Peyer's patch (tissue), 4 donors: Measurements from ENCODE around the gene ABCC4.

Experiments
- CTCF ChIP-seq, 6 experiments: fragments of 450-650 bp in 4 of 6; fragments of 200-600 bp in 2 of 6; sonication (generic) in 1 of 6; IDR thresholded peaks; one replicate each; pipeline ENCODE4 v1.5.1; 2017 to 2019; ENCODE audit warnings: antibody characterized with exemption in 6 of 6, mild to moderate bottlenecking in 3 of 6, moderate library complexity in 1 of 6
- POLR2A ChIP-seq, 2 donors: fragments of 450-650 bp; IDR thresholded peaks; one replicate each; pipeline ENCODE4 v1.5.1; 2017; ENCODE audit warnings: antibody characterized with exemption in 2 of 2, mild to moderate bottlenecking in 2 of 2, moderate library complexity in 2 of 2

GRCh38 chr13:95185851-95186250 lies 115.4 kb downstream of the ABCC4 start:
- TF ChIP-seq CTCF (IDR thresholded peaks at IDR 0.05): no peak
- TF ChIP-seq POLR2A (IDR thresholded peaks at IDR 0.05): no peak
